ENCODE results near the gene CLEC9A.

DNA sequence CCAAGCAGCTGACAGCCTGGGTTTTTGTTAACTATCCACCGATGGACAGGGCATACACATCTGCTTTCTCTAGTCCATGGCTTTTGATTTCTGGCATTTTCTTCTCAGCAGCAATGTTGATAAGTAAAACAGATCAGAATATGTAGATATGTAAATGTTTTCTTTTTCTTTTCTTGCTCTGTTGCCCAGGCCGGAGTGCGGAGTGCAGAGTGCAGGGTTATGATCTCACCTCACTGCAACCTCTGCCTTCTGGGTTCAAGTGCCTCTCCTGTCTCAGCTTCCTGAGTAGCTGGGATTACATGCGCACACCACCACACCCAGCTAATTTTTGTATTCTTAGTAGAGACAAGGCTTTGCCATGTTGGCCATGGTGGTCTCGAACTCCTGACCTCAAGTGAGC is 27.9 kb downstream of the CLEC9A start:
- TF ChIP-seq CTCF (IDR thresholded peaks at IDR 0.05) (no peak), POLR2A (IDR thresholded peaks at IDR 0.05) (no peak)
